ENCODE data around the gene SPPL2B. TPM values are rescaled to one million over a fixed set of nuclear protein-coding genes. Genes with fewer than 3 reads are reported as not detected.
A peak's percentile ranks its signal among the peaks of the same experiment; 100 is the strongest.

The SPPL2B gene
- total RNA-seq, 4 donors from 2014 or later, result 18.1 to 27.7 (median 23.2) TPM

DNA sequence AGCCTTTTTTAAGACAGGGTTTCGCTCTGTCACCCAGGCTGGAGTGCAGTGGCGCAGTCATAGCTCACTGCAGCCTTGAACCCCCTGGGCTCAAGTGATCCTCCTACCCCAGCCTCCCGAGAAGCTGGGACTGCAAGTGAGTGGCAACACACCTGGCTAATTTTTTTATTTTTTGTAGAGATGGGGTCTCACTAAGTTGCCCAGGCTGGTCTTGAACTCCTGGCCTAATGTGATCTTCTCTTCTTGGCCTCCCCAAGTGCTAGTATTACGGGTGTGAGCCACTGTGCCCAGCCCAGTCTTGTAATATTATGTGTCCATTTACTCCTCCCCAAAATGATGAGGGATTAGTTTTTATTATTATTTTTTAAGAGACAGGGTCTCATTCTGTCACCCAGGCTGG lies 17.4 kb upstream of the SPPL2B start:
- in situ Hi-C loops (cut with MboI; ENCODE audit: low sequenced_read_pairs in 4 of 4), result no loop called here
- peaks cover 22 to 33% (median 28%) of the 10 kb centered on the region in 3 donors for H3K27me3 ChIP-seq
- intact Hi-C loops (cut with DNase I; ENCODE audit: low total_unique reads), result no loop called here
- no peaks in the 10 kb centered on the region for H3K9me3 ChIP-seq
- DNase-seq (no peak), ATAC-seq (no peak)
- no peak overlapping the region for H3K4me3 ChIP-seq
- no peak overlapping the region for H3K27ac ChIP-seq
- H3K4me1 ChIP-seq, result peaks cover 0 to 4% of the 10 kb centered on the region in 2 donors
- H3K36me3 ChIP-seq, result no peaks in the 10 kb centered on the region
- TF ChIP-seq, protein P1, sequence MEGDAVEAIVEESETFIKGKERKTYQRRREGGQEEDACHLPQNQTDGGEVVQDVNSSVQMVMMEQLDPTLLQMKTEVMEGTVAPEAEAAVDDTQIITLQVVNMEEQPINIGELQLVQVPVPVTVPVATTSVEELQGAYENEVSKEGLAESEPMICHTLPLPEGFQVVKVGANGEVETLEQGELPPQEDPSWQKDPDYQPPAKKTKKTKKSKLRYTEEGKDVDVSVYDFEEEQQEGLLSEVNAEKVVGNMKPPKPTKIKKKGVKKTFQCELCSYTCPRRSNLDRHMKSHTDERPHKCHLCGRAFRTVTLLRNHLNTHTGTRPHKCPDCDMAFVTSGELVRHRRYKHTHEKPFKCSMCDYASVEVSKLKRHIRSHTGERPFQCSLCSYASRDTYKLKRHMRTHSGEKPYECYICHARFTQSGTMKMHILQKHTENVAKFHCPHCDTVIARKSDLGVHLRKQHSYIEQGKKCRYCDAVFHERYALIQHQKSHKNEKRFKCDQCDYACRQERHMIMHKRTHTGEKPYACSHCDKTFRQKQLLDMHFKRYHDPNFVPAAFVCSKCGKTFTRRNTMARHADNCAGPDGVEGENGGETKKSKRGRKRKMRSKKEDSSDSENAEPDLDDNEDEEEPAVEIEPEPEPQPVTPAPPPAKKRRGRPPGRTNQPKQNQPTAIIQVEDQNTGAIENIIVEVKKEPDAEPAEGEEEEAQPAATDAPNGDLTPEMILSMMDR (IDR thresholded peaks at IDR 0.05 in 4 of 5, conservative IDR thresholded peaks at IDR 0.05 in 1 of 5), result no peak
- TF ChIP-seq POLR2A (IDR thresholded peaks at IDR 0.05), result no peak

DNA sequence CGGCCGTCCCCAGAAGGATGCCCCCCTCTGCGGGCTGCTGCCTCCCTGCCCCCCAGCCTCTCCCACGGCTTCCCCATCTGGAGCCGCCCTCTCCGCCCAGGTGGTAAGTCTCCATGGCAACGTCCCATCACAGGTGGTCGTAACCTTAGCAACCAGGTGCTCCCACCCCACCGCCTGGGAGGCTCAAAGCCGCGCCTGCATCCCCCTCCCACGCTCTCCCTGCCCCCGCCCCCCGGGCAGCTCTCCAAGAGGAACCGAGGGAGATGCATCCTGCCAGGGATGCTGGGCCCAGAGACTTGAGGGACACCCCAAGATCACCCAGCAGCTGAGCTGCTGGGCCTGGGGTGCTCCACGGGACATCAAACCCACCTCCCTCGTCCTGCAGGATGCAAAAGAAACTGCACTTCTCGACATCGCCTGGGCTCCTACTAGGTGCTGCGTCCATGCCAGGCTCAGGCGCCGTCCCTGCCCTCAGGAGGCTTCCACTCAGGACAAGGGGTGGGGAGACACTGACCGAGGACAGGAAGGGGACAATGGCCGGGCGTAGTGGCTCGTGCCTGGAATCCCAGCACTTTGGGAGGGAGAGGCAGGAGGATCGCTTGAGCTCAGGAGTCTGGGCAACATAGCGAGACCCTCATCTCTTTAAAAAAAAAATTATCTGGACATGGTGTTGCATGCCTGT lies 15.5 kb upstream of the SPPL2B start:
- in situ Hi-C loops (cut with MboI; ENCODE audit: low sequenced_read_pairs in 4 of 4), result no loop called here

DNA sequence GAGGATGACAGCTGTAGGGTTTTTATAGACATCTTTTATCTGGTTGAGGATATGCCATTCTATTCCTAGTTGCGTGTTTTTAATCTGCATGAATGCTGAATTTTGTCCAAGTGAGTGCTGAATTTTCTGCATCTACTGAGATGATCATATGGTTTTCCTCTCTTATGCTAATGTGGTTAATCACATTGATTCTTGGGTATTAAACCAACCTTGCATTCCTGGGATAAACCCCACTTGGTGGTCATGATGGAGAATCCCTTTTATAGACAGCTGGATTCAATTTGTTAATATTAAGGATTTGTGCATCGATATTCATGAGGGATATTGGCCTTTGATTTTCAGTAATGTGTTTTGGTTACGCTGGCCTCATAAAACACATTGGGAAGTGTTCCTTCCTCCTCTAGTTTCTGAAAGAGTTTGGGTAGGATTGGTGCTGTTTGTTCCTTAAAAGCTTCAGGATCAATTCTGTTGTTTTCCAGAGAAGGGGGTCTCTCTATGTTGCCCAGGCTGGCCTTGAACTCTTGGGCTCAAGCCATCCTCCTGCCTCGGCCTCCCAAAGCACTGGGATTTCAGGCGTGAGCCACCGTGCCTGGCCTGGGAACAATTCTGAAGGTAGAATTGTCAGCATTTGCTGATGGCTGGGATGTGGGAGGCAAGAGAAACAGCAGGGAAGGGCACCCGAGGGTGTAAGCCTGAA lies 13.2 kb upstream of the SPPL2B start:
- Histone ChIP-seq H3K9me3 (no peaks in the 10 kb centered on the region), H3K4me1 (no peaks in the 10 kb centered on the region), H3K4me3 (no peak overlapping the region), H3K27ac (no peak overlapping the region), H3K27me3 (peaks cover 7 to 14% (median 8%) of the 10 kb centered on the region in 3 donors), H3K36me3 (no peaks in the 10 kb centered on the region)
- no peak for DNase-seq
- in situ Hi-C loops (cut with MboI; ENCODE audit: low sequenced_read_pairs in 4 of 4), result no loop called here
- intact Hi-C loops (cut with DNase I; ENCODE audit: low total_unique reads), result loop anchor here (5.0 kb wide), 1 partner anchor 38 kb away; no protein-coding TSS in a partner anchor
- no peak for ATAC-seq
- TF ChIP-seq, protein P1 (IDR thresholded peaks at IDR 0.05 in 4 of 5, conservative IDR thresholded peaks at IDR 0.05 in 1 of 5), result no peak
- TF ChIP-seq POLR2A (IDR thresholded peaks at IDR 0.05), result no peak

More for the DNA sequence above, 15.5 kb upstream of the SPPL2B start:
- Histone ChIP-seq H3K4me3 (no peak overlapping the region), H3K27me3 (peaks cover 12 to 18% (median 16%) of the 10 kb centered on the region in 3 donors), H3K27ac (no peak overlapping the region), H3K4me1 (peaks cover 0 to 4% of the 10 kb centered on the region in 2 donors), H3K9me3 (no peaks in the 10 kb centered on the region), H3K36me3 (no peaks in the 10 kb centered on the region)
- ATAC-seq, result no peak
- intact Hi-C loops (cut with DNase I; ENCODE audit: low total_unique reads), result no loop called here
- TF ChIP-seq, protein P1 (IDR thresholded peaks at IDR 0.05 in 4 of 5, conservative IDR thresholded peaks at IDR 0.05 in 1 of 5), result no peak
- TF ChIP-seq POLR2A (IDR thresholded peaks at IDR 0.05), result no peak
- no peak for DNase-seq

DNA sequence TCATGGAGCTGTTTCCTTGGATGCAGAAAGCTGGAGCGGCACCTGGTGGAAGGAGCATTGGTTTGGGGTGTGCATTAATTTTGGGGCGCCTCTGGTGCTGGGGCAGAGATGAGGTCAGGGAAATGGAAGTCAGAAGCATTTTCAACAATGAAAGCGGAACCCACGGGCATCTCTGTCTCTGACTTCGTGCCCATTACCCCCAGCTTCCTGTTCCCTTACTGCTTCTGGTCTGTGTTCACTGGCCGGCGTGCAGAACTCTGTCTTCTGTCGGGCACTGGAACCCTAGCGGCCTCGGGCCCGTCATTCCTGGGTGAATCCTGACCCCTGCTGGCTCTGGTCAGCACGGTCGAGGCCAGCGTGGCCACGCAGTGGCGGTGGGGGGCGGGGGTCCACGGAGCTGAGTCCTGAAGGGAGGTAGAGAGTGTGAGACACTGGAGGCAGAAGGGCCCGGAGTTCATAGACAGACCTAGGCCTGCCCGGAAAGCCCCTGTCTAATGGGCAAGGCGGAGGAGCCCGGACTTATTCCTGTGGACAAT lies 12.6 kb upstream of the SPPL2B start:
- in situ Hi-C loops (cut with MboI; ENCODE audit: low sequenced_read_pairs in 4 of 4) (no loop called here), intact Hi-C loops (cut with DNase I; ENCODE audit: low total_unique reads) (loop anchor here (2.0 to 5.0 kb wide), 2 partner anchors 39 to 81 kb away; no protein-coding TSS in a partner anchor)
- H3K9me3 ChIP-seq, result no peaks in the 10 kb centered on the region
- H3K27me3 ChIP-seq, result peaks cover 6 to 14% (median 8%) of the 10 kb centered on the region in 3 donors
- H3K27ac ChIP-seq, result no peak overlapping the region
- ATAC-seq, result peak; percentile 58 to 60
- TF ChIP-seq POLR2A (IDR thresholded peaks at IDR 0.05), result no peak
- TF ChIP-seq, protein P1 (IDR thresholded peaks at IDR 0.05 in 4 of 5, conservative IDR thresholded peaks at IDR 0.05 in 1 of 5), result peak; percentile 32 to 72 (median 52)
- no peaks in the 10 kb centered on the region for H3K36me3 ChIP-seq
- peak; percentile 49 to 52 for DNase-seq
- no peak overlapping the region for H3K4me3 ChIP-seq
- no peaks in the 10 kb centered on the region for H3K4me1 ChIP-seq
